ENCODE measurements around the gene PEX11B. TPM values are rescaled to one million over a fixed set of nuclear protein-coding genes. Genes with fewer than 3 reads are reported as not detected.

Gene PEX11B, protein sequence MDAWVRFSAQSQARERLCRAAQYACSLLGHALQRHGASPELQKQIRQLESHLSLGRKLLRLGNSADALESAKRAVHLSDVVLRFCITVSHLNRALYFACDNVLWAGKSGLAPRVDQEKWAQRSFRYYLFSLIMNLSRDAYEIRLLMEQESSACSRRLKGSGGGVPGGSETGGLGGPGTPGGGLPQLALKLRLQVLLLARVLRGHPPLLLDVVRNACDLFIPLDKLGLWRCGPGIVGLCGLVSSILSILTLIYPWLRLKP
- total RNA-seq (2022; extraction: Qiagen RNA extraction), result 32.2 to 39.7 TPM (median 37.6 TPM) in 5 replicates

DNA sequence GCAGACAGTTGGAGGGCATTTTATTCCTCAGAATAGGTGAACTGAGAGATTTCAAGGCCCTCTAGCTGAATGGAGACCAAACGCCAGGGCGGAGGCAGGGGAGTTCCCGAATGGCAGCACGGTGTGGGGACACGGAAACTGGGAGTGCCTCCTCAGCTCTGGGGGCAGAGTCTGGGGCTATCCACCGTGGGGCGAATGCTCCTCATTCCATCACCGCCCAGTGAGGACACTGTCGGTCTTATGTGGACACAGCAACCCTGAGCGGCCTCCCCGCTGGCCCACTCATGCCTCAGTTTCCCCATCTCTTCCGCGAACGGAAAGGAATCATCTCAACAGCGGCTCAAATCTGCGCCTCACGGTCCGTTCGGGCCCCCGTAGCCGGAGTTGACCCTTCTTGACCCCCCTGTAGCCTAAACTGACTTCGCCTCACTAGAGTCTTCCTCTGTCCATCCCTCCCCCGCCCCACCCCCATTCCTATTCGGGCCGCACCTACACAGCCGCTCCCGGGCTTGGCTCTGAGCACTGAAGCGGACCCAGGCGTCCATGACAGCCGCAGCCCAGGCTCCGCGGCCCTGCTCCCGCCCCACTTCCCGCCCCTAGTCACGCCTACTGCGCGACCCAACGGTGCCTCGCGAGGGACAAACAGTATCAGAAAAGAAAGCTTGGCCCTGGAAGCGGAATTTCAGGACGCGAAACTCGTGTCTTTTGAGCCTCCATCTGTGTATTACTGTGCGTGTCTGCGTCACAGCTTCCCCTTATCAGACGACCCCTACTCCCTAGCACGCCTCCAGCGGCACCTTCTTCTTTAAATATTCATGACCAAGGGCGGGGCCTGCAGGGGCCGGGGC is at the start of gene PEX11B:
Gene PEX11B (minus strand): TSS at position 574 of the 848 bp plus-strand sequence. CDS start 29 bp downstream, at position 545.

DNA sequence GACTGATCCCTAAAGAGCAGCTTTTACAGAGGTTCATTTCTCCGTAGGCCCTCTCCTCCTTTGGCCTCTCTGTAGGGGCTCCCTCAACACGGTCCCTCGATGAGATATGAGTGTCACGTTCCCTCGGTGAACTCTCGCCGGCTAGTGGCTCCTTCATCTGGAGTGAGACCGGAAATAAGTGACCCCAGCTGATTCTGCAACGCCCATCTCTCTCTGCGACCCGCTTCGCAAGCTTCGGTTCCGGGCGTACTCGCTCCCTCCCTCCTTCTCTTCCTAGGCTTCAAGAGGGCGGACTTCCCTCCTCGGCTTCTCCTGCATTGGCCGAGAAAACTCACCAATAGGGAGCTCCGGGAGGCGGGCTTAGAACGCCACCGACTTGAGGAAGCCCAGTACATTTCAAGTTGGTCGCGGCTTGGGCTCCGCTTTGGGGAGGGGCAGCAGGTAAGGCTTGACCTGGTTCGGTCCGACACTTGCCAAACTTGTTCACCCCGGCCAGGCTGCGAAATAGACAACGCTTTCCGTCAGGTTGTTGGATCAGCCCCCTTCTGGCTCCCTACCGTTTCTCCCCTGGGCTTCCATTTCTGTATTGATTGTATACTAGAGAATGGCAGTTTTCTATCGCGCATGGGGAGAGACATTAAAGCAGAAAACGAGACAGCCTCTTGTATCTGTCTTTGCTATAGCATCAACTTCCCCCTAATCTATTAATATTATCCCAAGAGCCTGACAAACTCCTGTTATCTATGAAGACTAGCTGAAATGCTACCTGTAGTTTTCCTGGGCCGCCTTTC is 46.0 kb upstream of the PEX11B start, which contains the start of the genes ANKRD34A and POLR3GL:
Gene ANKRD34A (minus strand): TSS at position 248 of the 791 bp plus-strand sequence. CDS start 2,816 bp downstream, outside the sequence.
Gene POLR3GL (plus strand): TSS at position 363 of the 791 bp plus-strand sequence. CDS start 10,176 bp downstream, outside the sequence.

DNA sequence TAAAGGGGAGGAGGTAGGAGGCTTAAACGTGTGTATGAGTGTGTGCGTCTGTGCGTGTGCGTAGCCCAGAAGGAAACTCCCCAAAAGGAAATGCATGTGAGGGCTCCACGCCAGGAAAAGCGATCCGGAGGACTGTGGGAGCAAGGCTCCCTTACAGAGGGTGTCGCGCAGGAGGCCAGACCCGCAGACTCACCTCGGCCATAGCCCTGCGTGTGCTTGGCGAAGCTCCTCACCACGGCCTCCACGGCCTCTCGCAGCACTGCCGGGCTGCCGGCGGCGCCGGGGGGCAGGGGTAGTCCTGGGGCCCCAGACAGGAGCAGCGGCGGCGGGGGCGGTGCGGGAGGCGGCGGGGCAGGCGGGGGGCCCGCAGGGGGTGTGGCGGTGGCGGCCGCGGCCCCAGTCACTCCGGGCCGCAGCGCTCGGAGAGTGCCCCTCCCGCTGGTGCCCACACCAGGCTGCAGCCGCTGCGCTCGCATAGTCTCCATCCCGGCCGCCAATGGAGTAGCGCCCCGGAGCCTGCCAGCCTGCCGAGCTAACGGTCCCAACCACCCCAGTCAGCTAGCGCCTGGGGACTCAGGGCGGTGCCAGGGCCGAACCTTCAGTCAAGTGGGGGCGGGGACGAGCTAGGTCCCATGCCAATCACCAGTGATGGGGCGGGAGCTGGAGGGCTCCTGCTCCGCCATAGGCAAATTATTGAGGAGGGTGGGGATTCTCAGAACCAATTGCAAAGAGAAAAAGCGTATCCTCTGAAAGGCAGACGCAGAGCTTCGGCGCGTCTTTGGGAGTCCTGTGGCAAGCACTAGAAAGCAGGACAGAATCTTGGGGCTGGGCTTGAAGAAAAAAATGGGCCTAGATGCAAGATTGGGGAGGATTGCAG is 39.2 kb upstream of the PEX11B start, which contains the start of gene LIX1L:
Gene LIX1L (minus strand): TSS at position 575 of the 877 bp plus-strand sequence. CDS start 90 bp downstream, at position 485.

DNA sequence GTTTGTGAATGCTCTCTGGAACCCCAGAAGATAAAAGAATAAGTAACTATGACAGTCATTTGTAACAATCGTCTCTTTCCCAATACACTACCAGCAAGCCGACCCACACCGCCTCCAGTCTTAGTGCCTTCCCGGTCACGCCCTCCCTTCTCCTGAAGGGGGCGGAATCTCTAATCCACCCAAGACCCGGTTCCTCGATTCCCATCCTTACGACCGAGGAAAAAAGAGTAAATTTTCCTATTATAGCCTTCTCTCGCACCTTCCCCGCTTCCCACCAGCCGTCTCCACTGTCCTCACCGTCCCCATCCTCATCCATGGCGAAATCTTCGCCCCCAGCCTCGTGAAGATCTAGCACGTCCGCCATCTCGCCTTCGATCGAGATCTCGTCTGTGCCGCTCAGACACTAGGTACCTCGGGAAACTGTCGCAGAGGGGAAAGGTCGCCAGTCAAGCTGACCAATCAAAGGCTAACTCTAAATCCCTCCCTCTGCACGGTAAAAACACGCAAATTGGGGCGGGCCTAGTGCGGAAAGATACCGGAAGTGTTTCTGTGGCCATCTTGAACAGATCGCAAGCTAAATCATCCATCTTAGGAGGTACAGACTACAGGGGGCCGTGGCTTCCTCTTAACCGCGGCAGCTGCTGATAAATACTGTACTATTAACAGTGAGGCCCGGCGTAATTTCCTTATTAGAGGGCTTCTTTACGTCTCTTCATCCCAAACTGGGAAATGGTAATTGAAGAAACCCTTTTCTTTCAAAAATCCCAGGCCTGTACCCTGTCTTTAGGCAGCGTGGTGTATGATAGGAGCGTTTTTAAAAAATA is 8.8 kb upstream of the PEX11B start, which contains the start of gene RBM8A:
Gene RBM8A (minus strand): TSS at position 422 of the 824 bp plus-strand sequence. CDS start 58 bp downstream, at position 364.

DNA sequence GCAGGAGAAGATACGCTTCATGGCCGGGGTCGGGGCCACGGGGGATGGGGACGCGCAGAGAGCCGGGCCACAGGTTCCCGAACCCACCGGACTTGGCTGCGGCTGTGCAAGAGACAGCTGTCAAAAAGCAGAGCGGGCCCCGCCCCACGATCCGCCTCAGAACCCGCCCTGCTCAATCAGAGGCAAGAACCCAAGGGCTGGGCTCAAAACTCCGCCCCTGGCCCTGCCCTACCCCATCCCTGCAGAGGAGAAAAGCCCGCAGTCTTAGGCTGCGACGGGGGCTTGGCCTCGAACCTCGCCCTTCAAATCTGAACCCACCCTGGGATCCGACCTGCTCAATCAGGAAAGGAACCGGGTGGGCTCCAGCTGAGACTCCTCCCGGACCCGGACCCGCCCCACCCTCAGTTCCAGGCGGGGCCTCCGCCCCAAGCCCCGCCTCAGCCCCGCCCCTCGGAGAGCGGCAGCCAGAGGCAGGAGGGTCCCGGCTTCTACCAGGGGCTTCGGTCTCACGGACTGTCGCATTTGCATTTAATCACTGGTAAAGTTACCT is 32.7 kb downstream of the PEX11B start, which contains the start of gene ANKRD35:
Gene ANKRD35 (minus strand): TSS at position 129 of the 550 bp plus-strand sequence. CDS start 108 bp downstream, at position 21.

Other genes with a start within 250 kb of the PEX11B start
- gene PDZK1, start 211.3 kb downstream of the PEX11B start, total RNA-seq (2022; extraction: Qiagen RNA extraction), result 0.59 to 1.2 TPM (median 0.90 TPM) in 5 replicates
- 0.08 TPM in 1 of 5 replicates, not detected in the others for gene CD160, start 199.2 kb downstream of the PEX11B start, total RNA-seq (2022; extraction: Qiagen RNA extraction)
- 11.2 to 13.9 TPM (median 13.5 TPM) in 5 replicates for gene RNF115, start 94.6 kb downstream of the PEX11B start, total RNA-seq (2022; extraction: Qiagen RNA extraction)
- gene POLR3C, start 94.5 kb downstream of the PEX11B start, total RNA-seq (2022; extraction: Qiagen RNA extraction), result 34.7 to 43.8 TPM (median 38.0 TPM) in 5 replicates
- gene NUDT17, start 73.1 kb downstream of the PEX11B start, total RNA-seq (2022; extraction: Qiagen RNA extraction), result 6.5 to 8.0 TPM (median 7.1 TPM) in 5 replicates
- 38.1 to 48.3 TPM (median 41.7 TPM) in 5 replicates for gene PIAS3, start 59.6 kb downstream of the PEX11B start, total RNA-seq (2022; extraction: Qiagen RNA extraction)
- 0.03 to 0.08 TPM (median 0.05 TPM) in 5 replicates for gene ANKRD35, start 32.9 kb downstream of the PEX11B start, total RNA-seq (2022; extraction: Qiagen RNA extraction)
- gene ITGA10, start 8.7 kb downstream of the PEX11B start, total RNA-seq (2022; extraction: Qiagen RNA extraction), result 1.4 to 2.1 TPM (median 2.0 TPM) in 5 replicates
- gene RBM8A, start 8.8 kb upstream of the PEX11B start, total RNA-seq (2022; extraction: Qiagen RNA extraction), result 218 to 249 TPM (median 223 TPM) in 5 replicates
- 11.1 to 17.0 TPM (median 12.6 TPM) in 5 replicates for gene LIX1L, start 39.3 kb upstream of the PEX11B start, total RNA-seq (2022; extraction: Qiagen RNA extraction)
- 0.18 to 0.53 TPM (median 0.27 TPM) in 5 replicates for gene ANKRD34A, start 45.9 kb upstream of the PEX11B start, total RNA-seq (2022; extraction: Qiagen RNA extraction)
- gene POLR3GL, start 46.0 kb upstream of the PEX11B start, total RNA-seq (2022; extraction: Qiagen RNA extraction), result 11.1 to 13.3 TPM (median 12.1 TPM) in 5 replicates
- 0.21 to 0.56 TPM (median 0.50 TPM) in 5 replicates for gene TXNIP, start 77.9 kb upstream of the PEX11B start, total RNA-seq (2022; extraction: Qiagen RNA extraction)
- not detected in 5 replicates for gene HJV, start 103.0 kb upstream of the PEX11B start, total RNA-seq (2022; extraction: Qiagen RNA extraction)
- gene NBPF10, start 226.1 kb upstream of the PEX11B start, total RNA-seq (2022; extraction: Qiagen RNA extraction), result 0.86 to 1.3 TPM (median 1.1 TPM) in 5 replicates